GM18519 (cell line): ENCODE results near the gene HOXD1.

Source experiments
- ATAC-seq: cut with Tn5 transposase; IDR thresholded peaks from one replicate; pipeline ENCODE4 v1.9.1; 2021; ENCODE audit warnings: mild to moderate bottlenecking, moderate library complexity; ENCODE audit not compliant: unreplicated experiment, low FRiP score

Gene HOXD1

DNA sequence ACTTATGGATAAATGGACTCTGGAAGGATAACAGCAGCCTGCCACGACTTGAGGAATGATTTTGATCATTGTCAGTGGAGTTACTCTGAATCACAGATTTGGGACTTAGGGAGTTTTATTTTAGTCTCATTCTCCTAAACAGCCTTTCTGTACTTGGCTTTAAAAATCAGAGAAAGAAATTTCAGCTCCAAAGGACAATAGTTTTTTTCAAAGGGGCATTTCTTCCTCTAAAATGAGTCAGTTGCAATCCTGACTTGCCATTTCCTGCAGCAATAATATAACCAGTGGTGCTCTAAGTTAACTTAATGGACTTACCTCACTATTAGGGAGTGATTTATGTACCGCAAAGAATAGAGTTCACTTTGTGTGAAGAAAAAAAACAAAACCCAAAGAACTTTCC lies 45.7 kb downstream of the HOXD1 start:
- no peak for ATAC-seq

DNA sequence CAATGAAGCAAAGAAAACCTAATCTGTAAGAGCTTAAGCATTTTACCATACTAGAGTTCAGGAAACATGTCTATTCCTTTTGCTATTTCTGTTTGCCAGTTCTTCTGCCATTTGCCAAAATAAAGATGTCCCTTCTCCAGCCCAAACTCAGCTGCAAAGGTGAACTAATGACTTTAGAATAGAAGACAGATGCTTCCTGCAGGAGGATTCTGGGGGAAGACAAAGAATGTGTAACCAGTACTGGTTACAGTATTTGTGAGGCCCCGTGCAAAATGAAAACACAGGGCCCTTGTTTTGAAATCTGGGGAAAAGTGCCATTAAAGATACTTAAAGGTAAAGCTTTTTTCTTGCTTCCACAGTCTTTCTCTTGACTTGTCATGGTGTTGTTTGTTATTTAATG lies 46.5 kb downstream of the HOXD1 start:
- no peak for ATAC-seq

DNA sequence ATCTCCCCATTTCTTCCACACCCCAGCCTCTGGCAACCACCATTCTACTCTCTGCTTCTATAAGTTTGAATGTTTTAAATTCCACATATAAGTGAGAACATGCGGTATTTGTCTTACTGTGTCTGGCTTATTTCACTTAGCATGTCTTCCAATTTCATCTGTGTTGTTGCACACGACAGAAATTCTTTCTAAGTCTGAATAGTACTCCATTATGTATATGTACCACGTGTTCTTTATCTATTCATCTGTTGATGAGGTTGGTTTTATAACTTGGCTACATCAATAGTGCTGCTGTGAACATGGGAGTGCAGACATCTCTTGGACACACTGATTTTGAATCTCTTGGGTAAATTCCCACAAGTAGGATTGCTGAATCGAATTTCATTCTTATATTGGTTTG lies 49.0 kb downstream of the HOXD1 start:
- no peak for ATAC-seq

DNA sequence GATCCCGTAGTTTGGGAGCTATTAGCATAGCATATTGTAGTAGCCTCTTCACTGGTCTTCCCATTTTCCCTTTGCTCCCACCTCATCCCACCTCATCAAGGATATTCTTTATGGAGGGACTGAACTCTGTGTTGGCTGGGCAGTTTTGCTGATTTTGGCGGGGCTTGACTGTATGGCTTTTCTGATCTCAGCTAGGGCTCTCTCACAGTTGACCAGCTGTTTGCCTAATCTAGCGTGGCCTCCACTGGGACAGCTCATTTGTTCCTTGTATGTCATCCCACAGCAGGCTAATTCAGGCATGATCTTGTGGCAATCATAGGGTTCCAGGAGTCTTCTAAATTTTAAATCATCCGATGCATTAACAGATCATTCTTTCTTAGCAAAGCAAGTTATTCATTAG lies 50.6 kb downstream of the HOXD1 start:
- ATAC-seq, result no peak

DNA sequence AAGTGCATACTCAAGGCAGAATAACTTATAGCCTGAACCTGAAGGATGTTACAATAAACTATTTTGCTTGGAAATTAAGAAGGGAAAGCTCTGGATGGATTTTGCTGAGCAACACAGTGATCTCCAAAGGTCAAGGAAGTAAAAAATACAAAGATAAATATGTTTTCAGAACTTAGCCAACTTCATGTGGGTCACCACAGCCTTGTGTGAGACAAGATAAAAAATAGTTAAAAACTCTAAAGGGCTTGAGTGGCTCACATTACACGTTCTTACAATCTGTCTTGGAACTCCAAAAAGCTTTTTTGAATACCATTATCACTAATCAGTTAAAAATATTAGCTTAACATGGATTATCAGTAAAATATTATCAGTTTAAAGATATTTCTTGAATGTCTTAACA lies 51.8 kb downstream of the HOXD1 start:
- ATAC-seq, result no peak
